Measurements from ENCODE around the gene GAS2L1.

Gene GAS2L1

GRCh38 chr22:29308791-29309262 lies 2.4 kb downstream of the GAS2L1 start:
- FAIRE-seq (peak; percentile 87), DNase-seq (ENCODE audit: low spot score) (peak; percentile 84)

- peak; percentile 49 for DNase-seq (ENCODE audit: low spot score)
Measured at GRCh38 chr22:29309332-29310064, 3.0 kb downstream of the GAS2L1 start.

DNA sequence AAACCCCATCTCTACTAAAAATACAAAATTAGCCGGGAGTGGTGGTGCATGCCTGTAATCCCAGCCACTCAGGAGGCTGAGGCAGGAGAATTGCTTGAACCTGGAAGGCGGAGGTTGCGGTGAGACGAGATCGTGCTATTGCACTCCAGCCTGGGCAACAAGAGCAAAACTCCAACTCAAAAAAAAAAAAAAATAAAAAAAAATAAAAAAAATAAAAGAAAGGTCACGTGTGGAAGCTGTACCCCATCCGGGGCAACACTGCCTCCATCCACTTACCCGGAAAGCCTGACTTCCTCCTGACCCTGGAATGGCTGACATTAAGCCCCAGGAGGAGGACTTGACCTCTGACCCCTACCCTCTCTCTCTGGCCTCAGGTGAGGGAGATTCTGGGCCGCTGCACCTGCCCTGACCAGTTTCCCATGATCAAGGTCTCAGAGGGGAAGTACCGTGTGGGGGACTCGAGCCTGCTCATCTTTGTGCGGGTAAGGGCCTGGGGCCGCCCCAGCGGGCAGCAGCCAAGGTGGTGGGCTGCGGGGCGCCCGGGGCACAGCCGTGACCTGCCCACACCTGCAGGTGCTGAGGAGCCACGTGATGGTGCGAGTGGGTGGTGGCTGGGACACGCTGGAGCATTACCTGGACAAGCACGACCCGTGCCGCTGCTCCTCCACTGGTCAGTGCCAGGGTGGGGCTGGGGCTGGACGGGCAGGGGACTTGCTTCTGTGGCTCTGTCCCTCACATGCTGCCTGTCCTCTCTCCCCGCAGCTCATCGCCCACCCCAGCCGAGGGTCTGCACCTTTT lies 3.8 kb downstream of the GAS2L1 start:
- DNase-seq (ENCODE audit: low spot score) = no peak
- FAIRE-seq = no peak

More at GRCh38 chr22:29309332-29310064, 3.0 kb downstream of the GAS2L1 start:
- no peak for FAIRE-seq

GRCh38 chr22:29310863-29311339 lies 4.5 kb downstream of the GAS2L1 start:
- DNase-seq (ENCODE audit: low spot score) = peak; percentile 98
- FAIRE-seq = peak; percentile 96

DNA sequence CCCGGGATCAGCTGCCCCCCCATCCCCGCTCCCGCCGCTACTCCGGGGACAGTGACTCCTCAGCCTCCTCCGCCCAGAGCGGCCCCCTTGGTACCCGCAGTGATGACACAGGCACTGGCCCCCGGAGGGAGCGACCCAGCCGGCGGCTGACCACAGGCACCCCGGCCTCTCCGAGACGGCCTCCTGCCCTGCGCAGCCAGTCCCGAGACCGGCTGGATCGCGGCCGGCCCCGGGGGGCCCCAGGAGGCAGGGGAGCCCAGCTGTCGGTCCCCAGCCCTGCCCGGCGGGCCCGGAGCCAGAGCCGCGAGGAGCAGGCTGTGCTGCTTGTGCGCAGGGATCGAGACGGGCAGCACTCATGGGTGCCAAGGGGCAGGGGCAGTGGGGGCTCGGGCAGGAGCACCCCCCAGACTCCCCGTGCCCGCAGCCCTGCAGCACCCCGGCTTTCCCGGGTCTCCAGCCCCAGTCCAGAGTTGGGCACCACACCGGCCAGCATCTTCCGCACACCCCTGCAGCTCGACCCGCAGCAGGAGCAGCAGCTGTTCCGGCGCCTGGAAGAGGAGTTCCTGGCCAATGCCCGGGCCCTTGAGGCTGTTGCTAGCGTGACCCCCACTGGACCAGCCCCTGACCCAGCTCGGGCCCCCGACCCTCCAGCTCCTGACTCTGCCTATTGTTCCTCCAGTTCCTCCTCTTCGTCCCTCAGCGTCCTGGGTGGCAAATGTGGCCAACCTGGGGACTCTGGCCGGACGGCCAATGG lies 5.2 kb downstream of the GAS2L1 start:
- DNase-seq (ENCODE audit: low spot score) (no peak), FAIRE-seq (no peak)

DNA sequence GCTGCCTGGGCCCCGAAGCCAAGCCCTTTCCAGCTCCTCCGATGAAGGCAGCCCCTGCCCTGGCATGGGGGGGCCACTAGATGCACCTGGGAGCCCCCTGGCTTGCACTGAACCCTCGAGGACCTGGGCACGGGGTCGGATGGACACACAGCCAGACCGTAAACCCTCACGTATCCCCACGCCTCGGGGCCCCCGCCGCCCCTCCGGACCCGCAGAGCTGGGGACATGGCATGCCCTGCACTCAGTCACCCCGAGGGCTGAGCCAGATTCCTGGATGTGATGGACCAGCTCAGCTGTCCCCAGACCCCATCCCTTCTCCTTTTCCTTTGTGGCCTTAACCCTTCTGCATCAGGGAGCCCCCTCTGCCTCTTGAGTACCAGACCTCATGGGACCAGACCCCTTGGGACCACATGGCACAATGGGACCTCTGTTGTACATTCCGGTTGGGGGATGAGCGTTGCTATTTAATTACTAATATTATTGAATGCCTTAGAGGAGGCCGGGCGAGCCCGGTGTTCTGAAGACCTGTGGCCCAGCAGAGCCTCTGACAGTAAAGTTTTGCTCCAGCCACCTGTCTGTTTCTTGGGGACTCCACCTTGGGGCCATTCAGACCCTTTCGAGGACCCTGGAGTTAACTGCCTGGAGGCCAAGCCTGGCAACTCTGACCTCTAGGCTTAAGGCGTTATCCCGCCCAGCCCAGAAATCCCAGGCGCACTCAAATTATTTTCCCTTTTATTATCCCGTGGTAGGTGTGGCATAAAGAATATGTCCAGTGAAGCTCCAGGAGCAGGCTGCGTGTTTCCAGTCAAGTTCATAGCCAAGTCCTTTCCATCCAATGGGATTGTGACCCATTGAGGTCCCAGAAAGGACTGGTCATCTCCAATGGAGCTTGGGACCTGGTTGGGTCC lies 6.0 kb downstream of the GAS2L1 start:
- DNase-seq (ENCODE audit: low spot score) = no peak
- FAIRE-seq = no peak

- no peak for DNase-seq (ENCODE audit: low spot score)
- FAIRE-seq = no peak
Measured at GRCh38 chr22:29313126-29313575, 6.7 kb downstream of the GAS2L1 start.

DNA sequence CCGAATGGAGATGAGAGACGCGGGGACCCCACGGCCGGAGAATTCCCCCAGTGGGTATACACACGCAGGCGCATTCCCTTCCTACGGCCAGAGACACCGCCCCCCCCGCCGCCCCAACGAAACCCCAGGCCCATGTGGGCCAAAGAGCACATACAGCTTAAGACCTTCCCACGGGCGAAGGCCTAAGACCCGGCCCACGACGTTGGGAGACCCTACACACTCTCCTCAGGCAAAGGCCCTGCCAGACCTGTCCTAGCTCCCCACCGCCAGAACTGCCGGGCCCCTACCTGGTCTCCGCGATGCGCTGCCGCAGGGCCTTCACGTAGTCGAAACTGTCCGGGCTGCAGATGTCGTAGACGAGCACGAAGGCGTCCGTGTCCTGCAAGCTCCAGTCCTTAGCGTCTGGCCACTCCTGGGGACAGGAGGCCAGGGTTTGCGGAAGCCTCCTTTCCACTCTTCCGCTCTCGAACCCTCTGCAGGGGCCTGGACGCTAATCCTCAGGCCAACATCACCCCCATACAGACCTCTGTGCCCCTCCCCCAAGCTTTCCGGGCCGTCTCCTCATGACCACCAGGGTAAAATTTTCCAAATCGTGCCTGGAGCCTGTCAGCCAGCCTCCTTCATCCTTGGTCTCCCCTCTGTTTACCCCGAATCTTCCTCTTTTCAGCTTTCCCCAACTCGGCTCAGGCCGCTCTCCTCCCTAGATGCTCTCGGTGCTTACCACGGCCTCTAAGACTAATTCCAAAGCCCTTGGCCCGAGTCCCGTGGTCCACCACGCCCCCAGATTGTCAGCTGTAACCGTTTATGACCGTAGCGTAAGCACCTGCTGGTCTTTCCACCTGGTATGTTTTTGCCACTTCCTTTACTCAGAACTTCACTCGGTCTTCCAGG lies 7.4 kb downstream of the GAS2L1 start:
- FAIRE-seq (no peak), DNase-seq (ENCODE audit: low spot score) (no peak)

GRCh38 chr22:29314537-29315285 lies 8.3 kb downstream of the GAS2L1 start:
- FAIRE-seq = no peak
- DNase-seq (ENCODE audit: low spot score) = no peak

DNA sequence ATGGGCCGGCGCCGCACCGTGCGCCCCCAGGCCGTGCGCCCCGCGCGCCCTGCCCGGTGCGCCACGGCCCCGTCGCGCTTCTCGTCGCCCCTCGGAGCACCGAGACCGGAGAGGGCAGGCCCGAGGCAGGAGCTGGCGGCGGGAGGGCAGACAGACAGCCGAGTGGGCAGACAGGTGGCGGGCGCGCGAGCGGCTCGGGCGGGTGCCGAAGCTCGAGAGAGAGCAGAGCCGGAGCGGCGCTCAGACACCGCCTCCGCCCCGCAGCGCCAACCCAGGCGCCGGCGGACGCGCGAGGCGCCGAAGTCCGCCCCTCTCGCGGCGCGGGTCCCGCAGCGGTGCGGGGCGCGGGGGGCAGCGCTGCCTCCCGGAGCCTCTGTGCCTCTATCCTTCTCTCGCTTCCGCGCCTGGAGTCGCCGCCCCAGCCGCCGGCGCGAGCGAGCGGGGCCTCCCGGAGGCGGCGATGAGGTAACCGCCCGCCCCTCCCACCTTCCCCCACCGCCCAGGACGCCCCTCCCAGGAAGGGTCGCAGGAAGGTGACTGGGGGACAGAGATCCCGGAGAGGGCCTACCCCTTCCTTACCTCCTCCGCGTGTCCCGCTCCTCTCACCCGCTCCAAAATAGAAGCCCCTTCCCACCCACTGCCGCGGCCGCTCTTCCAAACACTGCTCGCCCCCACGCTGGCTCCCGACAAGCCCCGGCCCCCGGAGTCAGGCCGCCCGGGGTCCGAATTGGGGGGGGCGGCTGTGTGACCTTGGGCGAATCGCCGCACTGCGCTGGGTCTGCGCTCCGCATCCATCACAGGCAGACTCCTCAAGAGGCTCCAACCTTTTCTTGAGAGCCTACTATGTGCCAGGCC lies 9.1 kb downstream of the GAS2L1 start, which contains the start of gene RASL10A:
RASL10A (minus strand) TSS at position 412 of the 855 bp plus-strand sequence. CDS start 451 bp downstream, outside the sequence.
- DNase-seq (ENCODE audit: low spot score) (no peak), FAIRE-seq (no peak)

DNA sequence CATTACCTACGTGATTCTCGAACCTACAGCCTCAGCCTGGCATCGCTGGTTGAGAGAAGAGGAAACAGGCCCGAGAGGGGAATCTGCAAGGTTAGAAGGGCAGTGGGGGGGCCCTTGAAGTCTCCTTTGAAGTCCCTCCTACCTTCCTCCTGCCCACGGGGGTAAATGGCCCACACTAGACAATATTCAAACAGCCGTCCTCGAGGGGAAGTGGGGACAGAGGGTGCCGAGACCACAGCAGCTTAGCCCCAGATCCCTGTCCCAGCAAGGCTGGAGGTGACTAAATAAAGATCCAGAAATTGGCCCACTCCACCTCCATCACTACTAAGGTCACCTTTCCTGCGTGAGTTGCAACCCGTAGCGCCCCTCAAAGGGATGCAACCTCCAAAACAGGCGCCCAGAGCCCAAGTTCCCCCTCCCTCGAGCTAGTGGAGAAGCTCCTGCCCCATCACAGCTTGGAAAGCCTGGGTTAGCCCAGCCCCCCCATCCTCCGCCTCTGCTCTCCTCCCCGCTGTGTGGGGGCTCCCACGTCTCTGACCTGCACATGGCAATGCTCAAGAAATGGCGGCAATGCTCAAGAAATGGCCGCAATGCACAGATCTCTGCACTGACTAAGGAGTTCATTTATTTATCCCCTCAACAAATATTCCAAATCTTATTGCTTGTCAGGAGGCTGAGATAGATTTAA lies 9.8 kb downstream of the GAS2L1 start:
- DNase-seq (ENCODE audit: low spot score) (no peak), FAIRE-seq (no peak)

GRCh38 chr22:29317827-29318454 lies 11.5 kb downstream of the GAS2L1 start:
- DNase-seq (ENCODE audit: low spot score) (no peak), FAIRE-seq (no peak)

- no peak for DNase-seq (ENCODE audit: low spot score)
- FAIRE-seq = peak; percentile 46
Measured at GRCh38 chr22:29319072-29319471, 12.6 kb downstream of the GAS2L1 start.

GRCh38 chr22:29320546-29320945 lies 14.1 kb downstream of the GAS2L1 start:
- FAIRE-seq (no peak), DNase-seq (ENCODE audit: low spot score) (no peak)

GRCh38 chr22:29323641-29324040 lies 17.2 kb downstream of the GAS2L1 start:
- FAIRE-seq (no peak), DNase-seq (ENCODE audit: low spot score) (no peak)

GRCh38 chr22:29325356-29325755 lies 18.9 kb downstream of the GAS2L1 start:
- DNase-seq (ENCODE audit: low spot score) (no peak), FAIRE-seq (no peak)

Measured in urothelium cell line (cell line).